ENCODE results near the gene VAPA. TPM values are rescaled to one million over a fixed set of nuclear protein-coding genes. Genes with fewer than 3 reads are reported as not detected.

Gene VAPA
- total RNA-seq, 1 donor from 2014 or later: 169 TPM

GRCh38 chr18:9928646-9929259 is 14.9 kb downstream of the VAPA start:
- H3K27me3 ChIP-seq (ENCODE audit: control insufficient read depth, insufficient read depth, low read length): no peaks in the 10 kb centered on the region
- H3K4me3 ChIP-seq (ENCODE audit: low read depth, low read length): no peak overlapping the region
- TF ChIP-seq CTCF (IDR thresholded peaks at IDR 0.05; ENCODE audit: insufficient read depth, low read length, poor library complexity, severe bottlenecking): no peak
- DNase-seq (ENCODE audit: low read depth): no peak
- H3K36me3 ChIP-seq (ENCODE audit: control insufficient read depth, insufficient read depth, low read length): no peaks in the 10 kb centered on the region

GRCh38 chr18:9930299-9930884 is 16.6 kb downstream of the VAPA start:
- Histone ChIP-seq H3K36me3 (ENCODE audit: control insufficient read depth, insufficient read depth, low read length) (no peaks in the 10 kb centered on the region), H3K4me3 (ENCODE audit: low read depth, low read length) (no peak overlapping the region), H3K27me3 (ENCODE audit: control insufficient read depth, insufficient read depth, low read length) (no peaks in the 10 kb centered on the region)
- no peak for DNase-seq (ENCODE audit: low read depth)
- no peak for TF ChIP-seq CTCF (IDR thresholded peaks at IDR 0.05; ENCODE audit: insufficient read depth, low read length, poor library complexity, severe bottlenecking)

- Histone ChIP-seq H3K27me3 (ENCODE audit: control insufficient read depth, insufficient read depth, low read length) (no peaks in the 10 kb centered on the region), H3K36me3 (ENCODE audit: control insufficient read depth, insufficient read depth, low read length) (no peaks in the 10 kb centered on the region), H3K4me3 (ENCODE audit: low read depth, low read length) (no peak overlapping the region)
- DNase-seq (ENCODE audit: low read depth): no peak
- no peak for TF ChIP-seq CTCF (IDR thresholded peaks at IDR 0.05; ENCODE audit: insufficient read depth, low read length, poor library complexity, severe bottlenecking)
These were observed 17.3 kb downstream of the VAPA start for GRCh38 chr18:9931146-9931545.

GRCh38 chr18:9931678-9932077 is 17.9 kb downstream of the VAPA start:
- Histone ChIP-seq H3K27me3 (ENCODE audit: control insufficient read depth, insufficient read depth, low read length) (no peaks in the 10 kb centered on the region), H3K4me3 (ENCODE audit: low read depth, low read length) (no peak overlapping the region), H3K36me3 (ENCODE audit: control insufficient read depth, insufficient read depth, low read length) (no peaks in the 10 kb centered on the region)
- no peak for DNase-seq (ENCODE audit: low read depth)
- TF ChIP-seq CTCF (IDR thresholded peaks at IDR 0.05; ENCODE audit: insufficient read depth, low read length, poor library complexity, severe bottlenecking): no peak

GRCh38 chr18:9933865-9934264 is 20.0 kb downstream of the VAPA start:
- Histone ChIP-seq H3K4me3 (ENCODE audit: low read depth, low read length) (no peak overlapping the region), H3K36me3 (ENCODE audit: control insufficient read depth, insufficient read depth, low read length) (peaks cover 2% of the 10 kb centered on the region), H3K27me3 (ENCODE audit: control insufficient read depth, insufficient read depth, low read length) (no peaks in the 10 kb centered on the region)
- DNase-seq (ENCODE audit: low read depth): no peak
- TF ChIP-seq CTCF (IDR thresholded peaks at IDR 0.05; ENCODE audit: insufficient read depth, low read length, poor library complexity, severe bottlenecking): no peak

GRCh38 chr18:9934274-9934673 is 20.5 kb downstream of the VAPA start:
- Histone ChIP-seq H3K36me3 (ENCODE audit: control insufficient read depth, insufficient read depth, low read length) (peaks cover 2% of the 10 kb centered on the region), H3K4me3 (ENCODE audit: low read depth, low read length) (no peak overlapping the region), H3K27me3 (ENCODE audit: control insufficient read depth, insufficient read depth, low read length) (no peaks in the 10 kb centered on the region)
- TF ChIP-seq CTCF (IDR thresholded peaks at IDR 0.05; ENCODE audit: insufficient read depth, low read length, poor library complexity, severe bottlenecking): no peak
- DNase-seq (ENCODE audit: low read depth): no peak
